Breast epithelium (tissue), 3 donors: ENCODE measurements around the gene SETD2.

Experiments
- POLR2A ChIP-seq: fragments of 450-650 bp; IDR thresholded peaks from one replicate; pipeline ENCODE4 v1.6.1; 2016; ENCODE audit warnings: antibody characterized with exemption, mild to moderate bottlenecking, moderate library complexity
- POLR2AphosphoS5 ChIP-seq, 3 donors: sonication (generic); formaldehyde crosslinking; IDR thresholded peaks; one replicate each; pipeline ENCODE4 v1.6.1; 2017; ENCODE audit warnings: antibody characterized with exemption in 3 of 3
- TF ChIP-seq, protein P1 (sequence below), 3 donors: fragments of 450-650 bp; IDR thresholded peaks; one replicate each; pipeline ENCODE4 v1.5.1; 2016 to 2017; ENCODE audit warnings: antibody characterized with exemption in 3 of 3, mild to moderate bottlenecking in 3 of 3, moderate library complexity in 3 of 3

DNA sequence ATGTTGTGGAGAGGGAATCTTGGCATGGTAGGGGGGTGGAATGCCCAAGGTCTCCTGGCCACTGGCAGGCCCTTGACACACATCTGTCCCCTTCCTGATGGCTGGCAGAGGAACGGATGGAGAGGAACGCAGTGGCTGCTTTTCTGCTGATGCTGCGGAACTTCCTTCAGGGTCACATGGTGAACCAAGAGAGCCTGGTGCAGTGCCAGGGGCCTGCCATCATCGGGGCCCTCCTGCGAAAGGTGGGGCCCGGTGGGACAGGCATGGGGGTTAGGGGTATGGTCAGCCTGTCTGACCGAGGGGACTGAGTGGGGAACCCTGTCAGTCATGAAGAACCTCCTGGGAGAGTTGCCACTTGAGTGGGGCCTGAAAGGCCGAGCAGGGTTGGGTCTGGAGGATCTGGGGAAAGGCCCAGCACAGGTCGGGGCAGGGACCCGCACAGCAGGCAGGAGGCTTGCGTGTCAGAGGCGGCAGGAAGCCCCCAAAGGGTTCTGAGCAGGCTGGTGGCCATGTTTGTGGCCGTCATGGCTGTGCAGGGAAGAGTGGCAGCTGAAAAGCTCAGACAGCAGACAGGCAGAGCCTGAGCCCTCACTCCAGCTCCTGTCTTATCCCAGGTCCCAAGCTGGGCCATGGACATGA lies 166.3 kb downstream of the SETD2 start:
- TF ChIP-seq POLR2A: no peak
- TF ChIP-seq, protein P1, sequence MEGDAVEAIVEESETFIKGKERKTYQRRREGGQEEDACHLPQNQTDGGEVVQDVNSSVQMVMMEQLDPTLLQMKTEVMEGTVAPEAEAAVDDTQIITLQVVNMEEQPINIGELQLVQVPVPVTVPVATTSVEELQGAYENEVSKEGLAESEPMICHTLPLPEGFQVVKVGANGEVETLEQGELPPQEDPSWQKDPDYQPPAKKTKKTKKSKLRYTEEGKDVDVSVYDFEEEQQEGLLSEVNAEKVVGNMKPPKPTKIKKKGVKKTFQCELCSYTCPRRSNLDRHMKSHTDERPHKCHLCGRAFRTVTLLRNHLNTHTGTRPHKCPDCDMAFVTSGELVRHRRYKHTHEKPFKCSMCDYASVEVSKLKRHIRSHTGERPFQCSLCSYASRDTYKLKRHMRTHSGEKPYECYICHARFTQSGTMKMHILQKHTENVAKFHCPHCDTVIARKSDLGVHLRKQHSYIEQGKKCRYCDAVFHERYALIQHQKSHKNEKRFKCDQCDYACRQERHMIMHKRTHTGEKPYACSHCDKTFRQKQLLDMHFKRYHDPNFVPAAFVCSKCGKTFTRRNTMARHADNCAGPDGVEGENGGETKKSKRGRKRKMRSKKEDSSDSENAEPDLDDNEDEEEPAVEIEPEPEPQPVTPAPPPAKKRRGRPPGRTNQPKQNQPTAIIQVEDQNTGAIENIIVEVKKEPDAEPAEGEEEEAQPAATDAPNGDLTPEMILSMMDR (IDR thresholded peaks at IDR 0.05): no peak
- no peak for TF ChIP-seq POLR2AphosphoS5 (IDR thresholded peaks at IDR 0.05)
